ENCODE results near the gene MEGF11. TPM values are rescaled to one million over a fixed set of nuclear protein-coding genes. Genes with fewer than 3 reads are reported as not detected.
A peak's percentile ranks its signal among the peaks of the same experiment; 100 is the strongest.
"Not testable (repeated sequence)": the region's sequence is repeated elsewhere in the genome, so short reads cannot be mapped to it uniquely, and the experiment has no call there.

MEGF11 gene
- polyA plus RNA-seq, 12 donors = 0.12 to 1.6 (median 0.60) TPM; not detected in 2

- DNase-seq = not testable (repeated sequence)
These were observed 250.4 kb downstream of the MEGF11 start for GRCh38 chr15:66003129-66003528.

GRCh38 chr15:66001717-66002426 lies 251.7 kb downstream of the MEGF11 start:
- DNase-seq = no peak

GRCh38 chr15:66001042-66001441 lies 252.5 kb downstream of the MEGF11 start:
- no peak for DNase-seq

GRCh38 chr15:65998486-65998885 lies 255.1 kb downstream of the MEGF11 start:
- no peak for DNase-seq

GRCh38 chr15:65996901-65997300 lies 256.6 kb downstream of the MEGF11 start:
- no peak for DNase-seq

GRCh38 chr15:65994832-65995231 lies 258.7 kb downstream of the MEGF11 start:
- DNase-seq = no peak

DNA sequence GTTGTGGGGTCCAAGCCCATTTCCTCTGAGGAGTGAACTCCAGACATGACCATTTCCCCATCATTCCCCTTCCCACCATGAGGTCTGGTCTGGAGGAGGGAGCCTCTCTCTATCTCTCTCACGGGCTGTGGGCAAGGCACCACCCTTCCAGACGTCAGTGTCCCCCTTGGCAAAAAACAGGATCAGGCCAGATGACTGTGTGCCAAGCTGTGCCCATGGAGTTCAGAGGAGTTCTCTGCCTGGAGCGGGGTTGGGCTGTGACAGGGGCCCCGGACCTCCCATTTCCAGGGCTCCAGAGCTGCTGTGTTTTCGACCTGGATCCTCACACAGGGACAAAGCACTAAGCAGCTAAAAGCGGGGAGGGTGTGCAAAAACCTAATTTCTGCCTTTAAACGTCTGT lies 259.8 kb downstream of the MEGF11 start:
- DNase-seq = no peak

DNA sequence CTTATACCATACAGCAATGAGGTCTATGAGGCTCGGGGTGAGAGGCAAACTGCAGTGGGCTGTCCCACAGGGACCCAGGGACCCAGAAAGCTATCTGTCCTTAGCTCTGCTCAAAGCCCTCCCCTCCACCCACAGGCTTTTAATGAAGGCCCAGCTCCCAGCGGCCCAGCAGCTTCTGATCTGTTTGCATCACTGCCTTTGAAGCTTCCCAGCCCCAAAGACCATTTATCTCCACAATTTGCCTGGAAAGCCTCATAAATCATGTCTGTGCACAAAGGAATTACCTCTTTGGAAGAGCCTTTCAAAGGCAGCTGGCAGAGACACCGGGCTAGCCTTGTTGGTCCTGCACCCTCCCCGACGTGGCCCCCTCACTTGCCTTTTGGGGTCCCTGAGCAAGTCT lies 260.3 kb downstream of the MEGF11 start:
- no peak for DNase-seq

GRCh38 chr15:65991721-65992483 lies 261.6 kb downstream of the MEGF11 start:
- no peak for DNase-seq

DNA sequence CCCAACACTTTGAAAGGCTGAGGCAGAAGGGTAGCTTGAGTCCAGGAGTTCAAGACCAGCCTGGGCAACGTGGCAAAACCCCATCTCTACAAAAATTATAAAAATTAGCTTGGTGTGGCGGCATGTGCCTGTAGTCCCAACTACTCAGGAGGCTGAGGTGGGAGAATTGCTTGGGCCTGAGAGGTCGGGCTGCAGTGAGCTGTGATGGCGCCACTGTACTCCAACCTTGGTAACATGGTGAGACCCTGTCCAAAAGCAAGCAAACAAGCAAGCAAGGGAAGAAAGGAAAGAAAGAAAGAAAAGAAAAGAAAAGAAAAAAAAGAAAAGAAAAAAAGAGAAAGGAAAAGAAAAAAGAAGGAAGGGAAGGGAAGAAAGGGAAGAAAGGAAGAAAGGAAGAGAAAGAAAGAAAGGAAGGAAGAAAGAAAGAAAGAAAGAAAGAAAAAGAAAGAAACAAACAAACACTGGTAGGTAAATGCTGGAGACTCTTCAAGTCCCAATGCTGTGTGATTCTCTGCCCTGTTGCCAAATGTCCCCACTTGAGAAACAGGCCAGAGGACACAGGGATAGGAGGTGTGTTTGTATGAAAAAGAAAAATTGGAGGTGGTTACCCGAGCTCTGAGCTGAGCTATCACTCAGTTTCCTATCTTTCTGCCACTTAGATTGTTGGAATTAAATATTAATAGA lies 263.1 kb downstream of the MEGF11 start:
- DNase-seq = no peak

DNA sequence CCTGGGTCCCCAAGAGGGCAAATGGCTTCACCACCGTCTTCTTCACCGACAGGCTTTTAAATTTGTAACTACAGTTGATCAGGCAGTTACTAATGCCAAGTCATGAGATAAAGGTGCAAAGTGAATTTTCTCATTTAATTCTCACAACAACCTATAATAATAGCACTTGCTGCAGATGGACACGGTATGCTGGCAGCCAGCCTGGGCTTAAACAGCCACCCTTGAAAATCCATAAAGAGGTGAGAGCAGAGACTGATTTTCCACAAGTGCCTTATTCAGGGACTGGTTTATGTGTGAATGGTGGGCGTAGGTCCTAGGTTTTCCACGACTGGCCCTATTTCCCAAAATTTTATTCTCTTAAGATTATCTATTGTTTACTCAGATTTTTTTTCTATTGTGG lies 266.4 kb downstream of the MEGF11 start:
- no peak for DNase-seq

DNA sequence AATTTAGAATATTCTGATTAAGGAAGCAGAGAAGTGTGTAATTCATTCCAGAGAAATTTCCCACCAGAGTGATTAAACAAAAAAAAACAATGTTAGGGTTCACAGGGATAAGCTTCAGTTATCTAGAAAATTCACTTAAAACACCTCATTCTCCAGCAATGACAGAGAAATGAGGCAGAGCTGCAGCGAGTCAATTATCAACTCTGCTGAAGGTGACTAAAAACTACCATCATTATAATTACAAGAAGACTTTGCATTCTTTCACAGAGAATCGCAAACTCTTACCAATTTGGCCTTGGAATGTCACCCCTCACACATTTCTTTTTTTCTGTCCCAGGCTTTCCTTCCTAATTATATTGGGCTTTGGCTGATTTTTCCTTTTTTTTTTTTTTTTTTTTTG lies 267.1 kb downstream of the MEGF11 start:
- no peak for DNase-seq

GRCh38 chr15:65985387-65985786 lies 268.2 kb downstream of the MEGF11 start:
- no peak for DNase-seq

GRCh38 chr15:65982627-65983322 lies 270.8 kb downstream of the MEGF11 start:
- DNase-seq = no peak

- no peak for DNase-seq
These were observed 271.5 kb downstream of the MEGF11 start for GRCh38 chr15:65981837-65982626.

DNA sequence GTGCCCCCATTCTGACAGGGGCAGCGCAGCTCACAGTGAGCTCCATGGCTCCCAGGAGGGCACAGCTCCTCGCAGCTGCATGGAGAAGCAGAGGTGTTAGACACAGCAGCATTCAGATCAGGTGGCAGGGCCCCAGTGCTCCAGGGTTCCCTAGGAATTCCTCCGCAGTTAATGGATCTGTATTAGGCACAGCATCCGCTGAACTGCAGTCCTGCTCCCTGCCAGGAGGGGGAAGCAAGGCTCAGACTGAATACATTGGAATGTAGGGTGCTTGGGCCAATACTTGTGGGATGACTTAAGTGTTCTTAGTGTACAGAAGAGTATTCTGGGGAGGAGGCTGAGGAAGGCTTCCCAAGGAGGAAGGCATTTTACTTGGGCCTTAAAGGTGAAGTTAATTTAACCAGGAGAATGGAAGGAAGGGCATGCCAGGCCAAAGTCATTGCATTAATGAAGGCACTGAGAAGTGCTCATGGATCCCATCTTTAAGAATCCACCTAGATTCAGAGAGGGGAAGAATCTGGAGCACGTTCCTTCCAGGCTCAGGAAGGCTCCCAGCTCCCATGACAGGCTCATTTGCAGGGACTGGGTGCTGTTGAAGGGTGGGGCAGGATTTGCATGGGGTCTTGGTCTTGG lies 272.6 kb downstream of the MEGF11 start:
- peak; percentile 20 for DNase-seq

DNA sequence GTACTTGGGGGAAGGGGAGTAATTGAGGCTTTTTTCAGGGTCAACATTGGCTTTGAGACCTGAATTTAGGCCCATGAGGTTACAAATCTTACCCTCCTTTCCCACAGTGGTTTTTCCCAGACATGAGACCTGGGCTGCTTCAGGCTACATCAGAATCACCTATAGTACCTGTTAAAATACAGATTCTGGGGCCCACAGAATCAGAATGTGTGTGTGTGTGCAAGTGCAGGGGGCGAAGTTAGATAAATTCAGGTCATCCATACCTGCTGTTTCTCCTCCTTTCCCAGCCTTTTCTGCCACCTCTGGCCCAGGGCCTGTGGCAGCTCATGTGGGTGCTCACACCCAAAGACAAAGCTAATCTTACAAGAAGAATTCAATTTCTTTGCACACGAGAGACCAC lies 273.7 kb downstream of the MEGF11 start:
- no peak for DNase-seq

- DNase-seq = no peak
These were observed 274.2 kb downstream of the MEGF11 start for GRCh38 chr15:65979316-65979715.

GRCh38 chr15:65978110-65978509 lies 275.4 kb downstream of the MEGF11 start:
- no peak for DNase-seq

GRCh38 chr15:65976196-65976595 lies 277.4 kb downstream of the MEGF11 start:
- not testable (repeated sequence) for DNase-seq

DNA sequence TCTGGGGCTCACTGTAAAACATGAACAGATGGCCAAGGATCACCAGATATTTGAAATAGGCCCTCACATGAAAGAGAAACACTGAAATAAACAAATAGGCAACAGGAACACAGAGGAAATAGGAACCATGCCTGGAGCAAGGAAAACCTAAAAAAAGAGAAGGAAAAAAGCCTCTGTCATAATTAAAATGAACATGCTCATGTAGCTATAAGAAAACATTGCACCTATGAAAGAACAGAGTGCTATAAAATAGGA lies 281.9 kb downstream of the MEGF11 start:
- DNase-seq = no peak

Data from muscle of arm (tissue), 12 donors.